SU-DHL-6 (cell line): ENCODE measurements around the gene PHYHIPL.

Experiments
- H2AFZ ChIP-seq: fragments of 200-600 bp; sonication (generic); 2 replicates; pipeline ENCODE4 v1.6.1; 2014; ENCODE audit warnings: low read depth, mild to moderate bottlenecking, moderate library complexity, mixed read lengths, antibody characterized with exemption, low read length; ENCODE audit not compliant: severe bottlenecking
- H3F3A ChIP-seq: fragments of 200-600 bp; shearing (Covaris generic); 2 replicates; pipeline ENCODE4 v1.6.0; 2016; ENCODE audit warnings: antibody characterized with exemption, mild to moderate bottlenecking; ENCODE audit not compliant: insufficient read depth
- H3K27ac ChIP-seq: fragments of 200-600 bp; sonication (generic); 2 replicates; pipeline ENCODE4 v1.5.1; 2016; ENCODE audit warnings: low read depth, mild to moderate bottlenecking, low read length, moderate library complexity, mixed read lengths
- H3K27me3 ChIP-seq: fragments of 200-600 bp; sonication (generic), shearing (Covaris generic); 2 replicates; pipeline ENCODE4 v1.6.0; 2014; ENCODE audit warnings: mild to moderate bottlenecking, low read length
- H3K36me3 ChIP-seq: fragments of 200-600 bp; sonication (generic); 2 replicates; pipeline ENCODE4 v1.6.1; 2014; ENCODE audit warnings: mild to moderate bottlenecking, low read length, mixed read lengths
- H3K4me2 ChIP-seq: fragments of 300-600, 200-600 bp; shearing (Covaris generic), sonication (generic); 2 replicates; pipeline ENCODE4 v1.6.0; 2014; ENCODE audit warnings: low read length, low read depth, mild to moderate bottlenecking; ENCODE audit not compliant: poor library complexity, severe bottlenecking
- H3K4me3 ChIP-seq: fragments of 200-600 bp; sonication (generic); 2 replicates; pipeline ENCODE4 v1.5.1; 2014; ENCODE audit warnings: antibody characterized with exemption, low read length, mild to moderate bottlenecking, mixed read lengths; ENCODE audit not compliant: insufficient read depth, poor library complexity, severe bottlenecking
- H3K79me2 ChIP-seq: fragments of 200-600 bp; sonication (generic); 2 replicates; pipeline ENCODE4 v1.6.1; 2014; ENCODE audit warnings: mild to moderate bottlenecking, low read length, moderate library complexity; ENCODE audit not compliant: insufficient read depth
- H3K9ac ChIP-seq: fragments of 200-600 bp; sonication (generic); 2 replicates; pipeline ENCODE4 v1.7.0; 2014; ENCODE audit warnings: mild to moderate bottlenecking, low read length
- H3K9me2 ChIP-seq: fragments of 200-600 bp; sonication (generic); replicated peaks from 2 replicates; pipeline ENCODE4 v1.6.1; 2014; ENCODE audit warnings: low read length; ENCODE audit not compliant: insufficient read depth
- H3K9me3 ChIP-seq: fragments of 200-600 bp; sonication (generic); 2 replicates; pipeline ENCODE4 v1.6.1; 2014; ENCODE audit warnings: low read length, mixed read lengths; ENCODE audit not compliant: insufficient read depth
- H4K20me1 ChIP-seq: fragments of 200-600 bp; sonication (generic); 2 replicates; pipeline ENCODE4 v1.6.1; 2014; ENCODE audit warnings: low read depth, mild to moderate bottlenecking, antibody characterized with exemption, low read length, moderate library complexity, mixed read lengths
- CTCF ChIP-seq: fragments of 200-600 bp; sonication (generic); IDR thresholded peaks from one replicate; pipeline ENCODE4 v1.5.1; 2017; ENCODE audit warnings: antibody characterized with exemption, mild to moderate bottlenecking, low read length, moderate library complexity; ENCODE audit not compliant: insufficient read depth, poor library complexity, severe bottlenecking
- EZH2phosphoT487 ChIP-seq: fragments of 200-600 bp; sonication (generic), shearing (Covaris generic); conservative IDR thresholded peaks from 2 replicates; pipeline ENCODE4 v1.6.1; 2018; ENCODE audit warnings: mild to moderate bottlenecking, antibody characterized with exemption, low read length, moderate library complexity, mixed read lengths

Gene PHYHIPL

DNA sequence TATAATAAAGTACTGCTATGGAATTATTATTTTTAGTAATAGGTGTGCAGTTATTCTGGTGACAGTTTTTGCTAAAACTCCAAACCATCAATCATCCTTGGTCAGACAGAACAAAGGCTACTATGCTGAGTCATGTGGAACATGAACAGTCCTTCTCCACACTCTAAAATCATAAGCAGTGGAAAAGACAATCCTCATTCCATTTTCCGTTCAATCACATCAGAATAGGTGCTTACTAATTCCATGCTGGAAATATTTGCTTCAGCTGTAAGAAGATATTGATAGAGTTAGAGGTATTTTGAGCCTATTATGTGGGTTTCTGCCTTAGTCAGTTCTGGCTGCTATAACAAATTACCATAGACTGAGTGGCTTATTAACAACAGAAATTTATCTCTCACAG lies 103.0 kb downstream of the PHYHIPL start:
- no peak overlapping the region for H2AFZ ChIP-seq
- no peak overlapping the region for H3K4me3 ChIP-seq
- TF ChIP-seq EZH2phosphoT487 (no peak), CTCF (no peak)
- no peaks in the 10 kb centered on the region for H3F3A ChIP-seq
- H3K4me2 ChIP-seq = no peak overlapping the region
- H3K27me3 ChIP-seq = no peaks in the 10 kb centered on the region
- H3K9me3 ChIP-seq = no peaks in the 10 kb centered on the region
- no peaks in the 10 kb centered on the region for H3K9me2 ChIP-seq
- H3K27ac ChIP-seq = no peak overlapping the region
- no peaks in the 10 kb centered on the region for H4K20me1 ChIP-seq
- no peak overlapping the region for H3K9ac ChIP-seq
- H3K79me2 ChIP-seq = no peaks in the 10 kb centered on the region
- no peaks in the 10 kb centered on the region for H3K36me3 ChIP-seq

DNA sequence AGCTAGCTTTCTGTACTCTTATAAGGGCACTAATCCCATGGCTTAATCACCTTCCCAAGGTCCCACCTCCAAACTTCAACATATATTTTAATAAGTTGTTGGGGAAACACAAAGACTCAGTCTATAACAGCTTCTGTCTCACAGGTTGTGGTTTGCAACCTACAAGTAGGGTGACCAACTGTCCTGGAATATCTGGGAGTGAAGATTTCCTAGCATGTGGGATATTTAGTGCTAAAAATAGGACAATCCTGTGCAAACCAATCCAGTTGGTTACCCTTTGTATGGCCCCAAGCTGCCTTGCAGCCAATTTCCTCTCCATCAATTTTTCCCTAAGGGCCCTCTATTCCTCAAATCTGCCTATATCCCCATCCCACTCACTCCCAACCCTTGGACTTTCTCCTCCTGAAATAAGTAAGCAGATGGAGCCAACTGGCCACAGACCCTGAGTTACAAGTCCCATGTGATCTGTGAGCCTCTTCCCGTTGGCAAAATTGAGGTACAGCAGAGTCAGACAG lies 103.6 kb downstream of the PHYHIPL start:
- Histone ChIP-seq H3K4me3 (no peak overlapping the region), H3K36me3 (no peaks in the 10 kb centered on the region), H3K9me2 (no peaks in the 10 kb centered on the region), H3K27me3 (no peaks in the 10 kb centered on the region), H3K9ac (no peak overlapping the region), H4K20me1 (no peaks in the 10 kb centered on the region), H3K27ac (no peak overlapping the region), H3K4me2 (no peak overlapping the region), H3F3A (no peaks in the 10 kb centered on the region), H3K79me2 (no peaks in the 10 kb centered on the region), H3K9me3 (no peaks in the 10 kb centered on the region), H2AFZ (no peak overlapping the region)
- no peak for TF ChIP-seq EZH2phosphoT487
- TF ChIP-seq CTCF = no peak

GRCh38 chr10:59281861-59282260 lies 105.4 kb downstream of the PHYHIPL start:
- Histone ChIP-seq H3K36me3 (no peaks in the 10 kb centered on the region), H3K4me2 (no peak overlapping the region), H2AFZ (no peak overlapping the region), H3F3A (no peaks in the 10 kb centered on the region), H3K9me2 (no peaks in the 10 kb centered on the region), H4K20me1 (no peaks in the 10 kb centered on the region), H3K9ac (no peak overlapping the region), H3K27ac (no peak overlapping the region), H3K4me3 (no peak overlapping the region), H3K79me2 (no peaks in the 10 kb centered on the region), H3K9me3 (no peaks in the 10 kb centered on the region), H3K27me3 (no peaks in the 10 kb centered on the region)
- TF ChIP-seq EZH2phosphoT487 (no peak), CTCF (no peak)
